Ureter (tissue), 1 donor: Measurements from ENCODE around the gene SCGB1D1. TPM values are rescaled to one million over a fixed set of nuclear protein-coding genes. Genes with fewer than 3 reads are reported as not detected.

ENCODE experiments used
- DNase-seq: peaks from one replicate; pipeline ENCODE4 v3.0.0-alpha.2; 2020; ENCODE audit warnings: low spot score
- total RNA-seq: library from RNA; stranded (reverse); gene quantifications from one replicate; pipeline ENCODE4 v1.2.4, GENCODE V29; 2023
- donor health status: DM: yes; HTN: yes; CAD: no.

SCGB1D1 gene, protein sequence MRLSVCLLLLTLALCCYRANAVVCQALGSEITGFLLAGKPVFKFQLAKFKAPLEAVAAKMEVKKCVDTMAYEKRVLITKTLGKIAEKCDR
- total RNA-seq = not detected

DNA sequence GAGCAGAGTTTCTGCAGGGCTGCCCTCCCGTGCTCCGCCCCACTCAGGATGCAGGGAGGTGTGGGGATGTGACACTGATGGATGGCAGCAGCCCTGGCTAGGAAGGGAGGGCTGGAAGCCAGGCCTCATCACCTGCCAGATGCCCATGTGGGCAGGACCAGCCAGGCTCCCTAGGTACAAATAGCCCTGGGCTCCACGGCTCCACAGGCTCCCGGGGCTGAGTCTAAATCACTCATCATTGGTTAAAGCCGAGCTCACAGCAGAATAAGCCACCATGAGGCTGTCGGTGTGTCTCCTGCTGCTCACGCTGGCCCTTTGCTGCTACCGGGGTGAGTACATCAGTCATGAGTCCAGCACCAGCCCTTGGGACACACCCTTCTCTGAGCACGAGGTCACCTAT, at the start of gene SCGB1D1:
TSS of gene SCGB1D1 (plus strand) at position 206 of the 400 bp plus-strand sequence. CDS start at position 275, 69 bp downstream.
- no peak for DNase-seq

DNA sequence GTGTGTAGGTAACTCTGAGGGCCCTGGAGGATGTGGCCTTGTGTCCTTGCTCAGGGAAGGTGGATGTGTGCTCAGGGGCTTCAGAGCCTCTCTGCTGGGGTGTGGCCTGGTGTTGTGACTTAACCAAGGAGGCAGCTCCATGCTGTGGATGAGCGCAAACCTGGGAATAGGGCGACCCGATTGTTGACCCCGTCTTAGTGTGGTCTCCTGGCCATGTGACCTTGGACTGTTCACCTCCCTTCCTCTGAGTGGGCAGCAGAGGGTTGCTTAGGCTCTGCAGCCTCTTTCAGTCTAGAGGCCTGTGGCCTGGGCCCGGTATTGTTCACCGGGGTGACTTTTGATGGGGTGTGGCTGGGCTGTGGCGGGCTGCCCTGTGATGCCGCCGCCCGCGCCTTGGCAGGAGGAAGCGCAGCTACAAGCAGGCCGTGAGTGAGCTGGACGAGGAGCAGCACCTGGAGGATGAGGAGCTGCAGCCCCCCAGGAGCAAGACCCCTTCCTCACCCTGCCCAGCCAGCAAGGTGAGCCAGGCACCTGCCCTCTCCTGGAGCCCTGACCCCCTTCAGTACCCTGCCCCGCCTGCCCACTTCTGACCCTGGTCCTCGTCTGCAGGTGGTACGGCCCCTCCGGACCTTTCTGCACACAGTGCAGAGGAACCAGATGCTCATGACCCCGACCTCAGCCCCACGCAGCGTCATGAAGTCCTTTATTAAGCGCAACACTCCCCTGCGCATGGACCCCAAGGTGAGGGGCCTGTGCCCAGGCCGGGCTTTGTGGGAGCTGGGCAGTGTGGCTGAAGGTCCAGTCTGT, 49.5 kb upstream of the SCGB1D1 start:
- DNase-seq = peak; percentile 40

DNA sequence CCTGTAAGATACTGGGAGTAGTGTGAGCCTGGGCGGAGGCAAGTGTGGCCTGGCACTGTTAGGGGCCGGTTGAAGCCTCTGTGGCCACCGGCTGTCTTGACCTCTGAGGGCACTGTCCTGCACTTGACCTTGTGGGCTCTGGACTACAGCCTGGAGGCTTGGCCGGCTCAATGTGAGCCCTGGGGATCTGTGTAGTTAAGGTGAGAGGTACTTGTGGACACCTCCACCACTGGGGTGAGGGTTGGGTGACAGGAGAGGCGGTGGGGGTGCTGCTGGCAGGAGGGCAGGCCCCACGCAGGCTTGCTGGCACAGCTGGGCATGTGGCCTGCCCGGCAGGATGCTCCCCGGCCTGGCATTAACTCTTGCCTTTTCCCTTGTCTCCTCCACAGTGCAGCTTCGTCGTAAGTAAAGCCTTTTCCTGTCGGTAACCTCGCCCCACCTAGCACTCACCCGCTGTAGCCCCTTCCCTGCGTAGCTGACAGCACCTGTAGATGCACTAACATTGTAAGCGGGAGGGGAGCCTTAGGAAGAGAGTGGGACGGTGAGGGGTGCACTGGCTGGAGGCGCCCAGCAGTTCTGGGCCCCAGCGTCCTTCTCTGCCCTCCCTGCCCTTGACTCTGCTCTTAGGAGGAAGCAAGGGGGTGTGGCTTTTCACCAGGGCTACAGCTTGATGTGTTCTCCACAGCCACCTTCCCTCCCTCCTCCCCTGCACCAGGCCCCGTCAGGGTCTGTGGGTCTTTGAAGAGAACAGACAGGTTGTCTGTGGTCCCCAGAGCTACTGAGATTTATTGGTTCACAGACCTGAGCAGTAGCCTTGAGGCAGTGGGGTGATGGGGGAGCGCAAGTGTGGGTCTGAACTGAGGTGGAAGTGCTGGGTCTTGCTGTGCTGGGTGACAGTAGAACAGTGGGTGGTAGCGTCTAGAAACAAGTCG, 48.6 kb upstream of the SCGB1D1 start:
- no peak for DNase-seq

DNA sequence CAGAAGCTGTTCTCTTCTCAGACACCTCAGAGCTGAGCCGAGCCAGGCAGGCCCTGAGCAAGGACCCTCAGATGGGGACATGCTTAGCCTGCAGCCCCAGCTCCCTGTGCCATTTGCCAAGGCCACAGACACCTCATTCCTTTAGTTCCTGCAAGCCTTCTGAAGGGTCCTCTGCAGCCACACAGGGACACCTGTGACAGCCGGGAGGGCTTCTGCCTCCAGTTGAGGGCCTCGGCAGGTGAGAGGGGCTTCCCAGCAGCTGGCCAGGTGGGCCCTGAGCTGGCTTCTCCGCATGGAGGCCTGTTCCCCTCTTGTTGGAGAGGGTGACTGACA, 48.0 kb upstream of the SCGB1D1 start:
- no peak for DNase-seq

DNA sequence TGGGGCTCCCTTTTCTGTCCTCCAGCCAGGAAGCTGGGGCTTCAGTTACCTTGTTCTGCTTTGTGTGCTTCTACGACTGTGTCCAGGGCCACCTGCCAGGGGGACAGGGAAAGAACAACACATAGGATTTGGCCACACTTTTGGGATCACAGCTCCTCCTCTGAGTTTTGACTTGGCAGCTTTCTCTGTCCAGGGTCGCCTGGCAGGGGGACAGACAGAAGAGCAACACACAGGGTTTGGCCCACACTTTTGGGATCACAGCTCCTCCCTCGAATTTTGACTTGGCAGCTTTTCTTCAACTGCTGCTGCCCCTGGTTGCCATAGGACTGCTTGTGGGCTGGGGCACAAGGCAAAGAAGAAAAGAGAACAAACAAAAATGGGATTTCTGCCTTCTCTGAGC, 47.1 kb upstream of the SCGB1D1 start:
- DNase-seq = peak; percentile 42

DNA sequence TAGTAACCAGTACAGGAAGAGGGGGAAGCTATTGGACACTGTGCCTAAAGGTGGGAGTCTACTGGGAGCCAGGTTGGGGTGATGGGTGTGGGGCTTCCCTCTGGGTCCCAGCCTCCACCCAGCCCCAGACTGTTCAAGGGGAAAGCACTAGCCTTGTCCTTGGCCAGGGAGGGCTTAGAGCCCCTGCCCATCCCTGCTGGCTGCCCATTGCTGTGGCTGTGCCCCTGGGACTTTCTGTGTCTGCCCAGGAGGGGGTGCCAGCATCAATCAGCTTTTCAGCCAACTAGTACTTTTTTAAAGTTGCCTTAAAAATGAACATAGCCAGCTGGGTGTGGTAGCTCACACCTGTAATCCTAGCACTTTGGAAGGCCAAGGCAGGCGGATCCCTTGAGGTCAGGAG, 46.3 kb upstream of the SCGB1D1 start:
- no peak for DNase-seq

DNA sequence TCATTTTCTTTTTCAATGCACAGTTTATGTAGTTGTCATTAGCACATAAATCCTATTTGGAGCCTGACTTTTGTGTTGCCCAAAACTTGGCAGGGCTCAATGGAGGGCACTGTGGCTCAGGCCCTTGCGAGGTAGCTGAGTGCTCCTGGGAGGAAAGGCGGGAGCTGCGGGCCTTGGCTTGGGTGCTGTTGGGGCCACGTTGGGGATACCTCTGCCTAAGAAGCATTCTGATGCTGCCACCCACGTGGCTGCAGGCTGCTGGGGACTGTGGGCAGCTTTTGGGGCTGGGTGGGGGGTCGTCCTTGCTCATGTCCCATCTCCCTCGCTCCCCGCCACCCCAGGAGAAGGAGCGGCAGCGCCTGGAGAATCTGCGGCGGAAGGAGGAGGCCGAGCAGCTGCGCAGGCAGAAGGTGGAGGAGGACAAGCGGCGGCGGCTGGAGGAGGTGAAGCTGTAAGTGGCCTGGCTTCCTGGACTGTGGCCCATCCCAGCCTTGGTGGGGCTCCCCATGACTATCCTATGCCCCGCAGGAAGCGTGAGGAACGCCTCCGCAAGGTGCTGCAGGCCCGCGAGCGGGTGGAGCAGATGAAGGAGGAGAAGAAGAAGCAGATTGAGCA, 45.3 kb upstream of the SCGB1D1 start:
- peak; percentile 23 for DNase-seq

DNA sequence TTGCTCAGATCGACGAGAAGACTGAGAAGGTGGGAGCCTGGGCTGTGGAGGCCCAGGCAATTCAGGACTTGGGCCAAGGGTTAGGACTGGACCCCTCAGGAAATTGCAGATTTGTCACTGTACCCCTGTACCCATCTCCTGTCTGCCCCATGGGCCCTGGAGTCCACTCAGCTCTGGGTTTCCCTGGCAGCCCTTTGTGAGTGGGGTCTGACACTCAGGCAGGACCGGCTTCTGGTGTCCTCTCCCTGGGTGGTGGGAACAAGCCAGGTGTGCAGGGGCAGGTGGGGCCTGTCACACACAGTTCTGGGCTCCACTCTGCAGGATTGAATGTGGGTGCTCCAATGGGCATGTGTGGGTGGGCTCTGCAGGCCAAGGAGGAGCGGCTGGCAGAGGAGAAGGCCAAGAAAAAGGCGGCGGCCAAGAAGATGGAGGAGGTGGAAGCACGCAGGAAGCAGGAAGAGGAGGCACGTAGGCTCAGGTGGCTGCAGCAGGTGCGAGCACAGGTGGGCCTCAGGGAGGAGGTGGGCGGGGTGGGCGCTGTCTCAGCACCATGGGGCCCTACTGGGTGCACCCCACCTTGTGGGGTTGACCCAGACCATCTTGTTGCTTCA, 44.6 kb upstream of the SCGB1D1 start:
- DNase-seq = no peak

DNA sequence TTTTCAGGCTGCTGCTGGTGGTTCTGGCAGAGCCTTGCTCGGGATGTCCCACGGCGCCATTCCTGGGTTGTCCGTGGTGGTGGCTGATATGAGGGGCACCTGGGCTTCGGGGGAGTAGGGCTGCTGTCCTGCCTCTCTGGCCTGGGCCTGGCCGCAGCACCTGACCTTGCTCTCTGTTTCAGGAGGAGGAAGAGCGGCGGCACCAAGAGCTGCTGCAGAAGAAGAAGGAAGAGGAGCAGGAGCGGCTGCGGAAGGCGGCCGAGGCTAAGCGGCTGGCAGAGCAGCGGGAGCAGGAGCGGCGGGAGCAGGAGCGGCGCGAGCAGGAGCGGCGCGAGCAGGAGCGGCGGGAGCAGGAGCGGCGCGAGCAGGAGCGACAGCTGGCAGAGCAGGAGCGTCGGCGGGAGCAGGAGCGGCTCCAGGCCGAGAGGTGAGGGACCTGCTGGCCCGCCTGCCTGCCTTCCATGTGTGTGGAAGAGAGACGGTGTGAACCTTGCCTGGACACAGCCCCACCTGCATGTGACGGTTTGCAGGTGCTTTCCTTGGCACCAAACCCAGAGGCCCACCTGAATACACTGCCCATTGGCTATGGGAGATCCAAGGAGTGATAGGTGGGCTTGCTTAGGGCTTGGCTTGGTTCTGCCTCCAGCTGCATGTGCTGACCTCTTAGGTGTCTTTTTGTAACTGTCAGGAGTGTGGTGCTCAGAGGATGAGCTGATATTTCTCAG, 43.4 kb upstream of the SCGB1D1 start:
- no peak for DNase-seq

DNA sequence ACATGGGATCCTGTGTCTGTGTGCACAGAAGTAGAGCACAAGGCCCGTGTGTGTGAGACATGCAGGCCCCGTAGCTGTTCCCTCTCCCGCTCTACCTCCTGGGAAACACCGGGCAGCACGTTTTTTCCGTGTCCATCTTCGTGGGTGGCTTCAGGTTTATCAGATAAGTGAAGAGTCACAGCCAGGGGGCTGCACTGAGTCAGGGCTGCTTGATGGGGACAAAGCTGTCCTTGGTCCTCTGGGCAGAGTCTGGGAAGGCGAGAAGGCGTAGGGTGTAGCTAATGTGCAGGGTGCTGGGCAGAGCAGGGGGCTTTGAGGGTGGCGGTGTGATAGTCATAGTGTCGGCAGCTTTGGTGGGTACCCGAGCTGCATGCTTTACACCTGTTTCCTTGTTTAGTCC, 42.5 kb upstream of the SCGB1D1 start:
- DNase-seq = no peak

DNA sequence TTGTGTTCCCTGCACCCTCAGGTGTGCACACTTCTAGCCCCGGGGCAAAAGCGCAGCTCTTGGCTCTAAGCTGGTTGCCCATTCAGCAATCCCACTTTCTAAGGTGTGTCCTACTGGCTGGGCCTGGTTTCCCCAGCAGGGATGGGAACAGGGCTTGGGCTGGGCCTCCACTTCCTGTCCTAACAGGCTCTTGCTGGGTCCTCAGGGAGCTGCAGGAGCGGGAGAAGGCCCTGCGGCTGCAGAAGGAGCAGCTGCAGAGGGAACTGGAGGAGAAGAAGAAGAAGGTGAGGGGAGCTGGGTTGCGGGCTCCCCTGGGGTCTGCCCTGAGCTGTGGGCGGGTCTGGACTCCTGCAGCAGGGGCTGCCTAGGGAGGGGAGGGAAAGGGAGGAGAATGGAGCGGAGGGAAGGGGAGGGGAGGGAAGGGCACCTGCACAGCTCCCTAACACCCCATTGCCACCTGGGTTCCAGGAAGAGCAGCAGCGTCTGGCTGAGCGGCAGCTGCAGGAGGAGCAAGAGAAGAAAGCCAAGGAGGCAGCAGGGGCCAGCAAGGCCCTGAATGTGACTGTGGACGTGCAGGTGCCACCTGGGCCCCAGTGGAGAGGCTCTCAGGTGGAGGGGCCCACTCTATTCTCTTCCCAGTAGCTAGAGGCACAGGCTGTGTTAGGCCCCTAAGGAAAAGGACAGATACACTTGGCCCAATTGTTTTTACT, 41.6 kb upstream of the SCGB1D1 start:
- DNase-seq = peak; percentile 28

DNA sequence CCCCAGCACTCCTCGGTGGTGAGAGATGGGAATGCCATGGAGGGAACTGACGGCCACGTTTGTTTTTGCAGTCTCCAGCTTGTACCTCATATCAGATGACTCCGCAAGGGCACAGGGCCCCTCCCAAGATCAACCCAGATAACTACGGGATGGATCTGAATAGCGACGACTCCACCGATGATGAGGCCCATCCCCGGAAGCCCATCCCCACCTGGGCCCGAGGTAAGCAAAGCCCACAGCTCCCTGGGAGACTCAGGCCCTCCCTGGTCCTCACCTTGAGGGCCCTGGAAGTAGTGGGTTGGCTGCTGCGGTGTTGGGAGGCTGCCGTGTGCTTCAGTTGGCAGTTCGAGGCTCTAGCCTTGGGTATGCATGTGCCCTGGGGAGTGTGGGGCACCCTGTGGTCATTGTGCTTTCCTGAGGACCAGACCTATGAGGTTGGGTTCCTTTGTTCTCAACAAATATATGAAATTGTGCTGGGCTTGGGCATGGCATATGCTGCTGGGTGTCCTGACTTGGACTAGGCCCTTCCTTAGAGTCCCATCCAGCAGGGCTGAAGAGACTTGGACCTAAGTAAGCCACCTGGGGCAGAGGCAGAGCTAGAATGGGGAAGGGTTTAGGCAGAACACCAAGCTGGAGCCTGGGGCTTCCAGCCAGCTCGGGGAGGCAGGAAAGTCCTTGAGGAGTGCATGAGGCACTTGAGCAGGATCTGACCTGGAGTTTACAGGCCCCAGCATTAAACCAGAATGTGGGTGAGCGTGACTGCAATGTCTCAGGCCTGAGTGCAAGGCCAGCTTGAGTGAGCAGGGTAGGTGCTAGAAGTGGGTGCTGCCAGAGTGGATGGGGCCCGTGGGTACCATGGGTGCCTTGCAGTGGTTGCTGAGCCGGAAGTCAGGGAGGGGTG, 39.8 kb upstream of the SCGB1D1 start:
- DNase-seq = no peak

DNA sequence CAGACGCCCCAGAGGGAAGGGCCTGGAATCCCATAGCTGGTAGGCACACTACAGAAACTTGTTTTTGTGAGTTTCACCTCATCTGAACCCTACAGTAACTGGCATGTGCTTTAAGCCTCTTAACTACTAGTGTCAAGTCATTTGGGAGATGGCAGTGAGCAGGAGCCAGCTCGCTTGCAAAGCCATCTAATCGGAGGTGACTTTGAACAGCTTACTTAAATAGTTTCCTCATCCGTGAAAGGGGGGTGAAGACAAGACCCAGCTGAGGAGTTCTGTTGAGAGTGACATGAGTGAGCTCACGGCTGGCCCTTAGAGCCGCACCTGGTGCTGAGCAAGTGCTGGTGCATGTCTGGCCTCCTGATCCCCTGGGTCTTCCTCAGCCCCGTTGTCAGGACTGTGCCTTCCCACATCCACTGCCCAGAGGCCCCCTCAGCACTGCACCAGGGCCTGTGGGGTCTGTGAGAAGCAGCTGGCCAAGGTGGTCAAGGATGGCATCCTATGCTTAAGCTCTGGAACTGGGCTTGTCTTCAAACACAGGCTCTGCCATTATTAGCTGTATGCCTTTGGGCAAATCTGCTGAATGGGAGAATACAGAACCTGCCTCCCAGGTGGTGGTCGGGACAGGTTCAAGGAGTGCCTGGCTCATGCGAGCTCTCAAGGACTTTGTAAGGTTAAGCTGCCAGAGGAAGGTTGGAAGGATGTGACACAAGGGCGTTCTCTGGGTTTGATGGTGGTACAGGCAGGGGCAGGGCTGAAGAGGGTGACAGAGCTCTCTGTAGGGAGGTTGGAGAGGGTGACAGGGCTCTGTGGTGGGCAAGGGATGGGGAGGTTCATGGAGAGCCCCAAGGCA, 38.9 kb upstream of the SCGB1D1 start:
- peak; percentile 37 for DNase-seq

DNA sequence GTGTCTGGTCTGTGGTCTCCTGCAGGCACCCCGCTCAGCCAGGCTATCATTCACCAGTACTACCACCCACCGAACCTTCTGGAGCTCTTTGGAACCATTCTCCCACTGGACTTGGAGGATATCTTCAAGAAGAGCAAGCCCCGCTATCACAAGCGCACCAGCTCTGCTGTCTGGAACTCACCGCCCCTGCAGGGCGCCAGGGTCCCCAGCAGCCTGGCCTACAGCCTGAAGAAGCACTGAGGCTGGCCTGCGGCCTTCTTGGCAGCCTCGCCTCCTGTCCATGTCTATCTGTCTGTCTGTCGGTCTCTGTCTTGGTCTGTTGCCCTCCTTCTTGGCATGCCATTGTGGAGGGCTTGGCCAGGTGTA, 38.3 kb upstream of the SCGB1D1 start:
- no peak for DNase-seq

DNA sequence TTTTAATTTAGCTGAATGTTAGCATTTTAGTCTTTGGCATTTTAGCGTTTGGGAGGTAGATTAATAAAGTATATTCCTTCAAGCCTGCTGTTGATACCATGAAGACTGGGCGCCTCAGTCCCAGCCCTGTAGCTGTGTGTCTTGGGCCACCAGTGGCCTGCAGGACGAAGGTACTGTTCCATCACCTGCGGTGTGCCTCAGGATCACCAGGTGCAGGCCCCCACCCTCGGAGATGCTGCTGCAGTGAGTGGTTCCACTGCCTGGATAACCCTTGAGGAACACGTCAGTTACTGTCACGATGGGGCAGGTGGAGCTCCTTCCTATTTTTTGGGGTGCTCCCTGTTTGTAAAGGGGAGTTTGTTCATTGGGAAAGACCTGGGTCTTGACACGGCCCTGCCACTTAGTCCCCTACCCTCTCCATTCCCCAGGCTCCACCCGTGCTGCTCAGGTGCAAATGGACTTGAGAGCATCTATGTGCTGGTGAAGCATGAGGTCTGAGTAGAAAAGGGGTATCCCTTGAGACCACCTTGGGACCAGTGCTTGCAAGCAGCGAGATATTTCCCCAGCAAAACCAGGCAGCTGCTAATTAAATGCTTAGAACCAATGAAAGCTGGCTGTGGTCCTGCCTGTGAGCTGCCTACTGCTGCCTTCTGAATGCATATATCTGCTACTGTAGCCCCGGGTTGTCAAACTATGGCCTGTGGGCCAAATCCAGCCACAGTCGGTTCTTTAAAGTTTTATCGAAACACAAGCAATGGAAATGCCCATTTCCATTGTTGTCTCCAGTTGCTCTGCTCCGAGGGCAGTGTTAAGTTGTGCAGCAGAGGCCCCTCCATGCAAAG, 37.5 kb upstream of the SCGB1D1 start:
- DNase-seq = peak; percentile 37

DNA sequence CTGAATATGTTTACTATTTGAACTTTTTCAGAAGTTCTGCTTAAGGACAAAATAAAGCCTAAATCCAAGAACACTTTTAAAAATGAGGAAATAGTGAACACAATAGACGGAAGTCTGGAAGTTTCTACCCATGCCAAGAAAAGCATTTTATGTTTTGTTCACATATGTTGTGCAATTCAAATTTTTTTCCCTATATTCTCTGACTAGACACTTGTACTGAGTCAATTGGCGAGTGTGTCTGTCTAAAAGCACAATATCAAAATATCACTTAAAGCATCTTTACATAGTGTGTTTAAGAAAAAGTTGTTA, 37.0 kb upstream of the SCGB1D1 start:
- no peak for DNase-seq

DNA sequence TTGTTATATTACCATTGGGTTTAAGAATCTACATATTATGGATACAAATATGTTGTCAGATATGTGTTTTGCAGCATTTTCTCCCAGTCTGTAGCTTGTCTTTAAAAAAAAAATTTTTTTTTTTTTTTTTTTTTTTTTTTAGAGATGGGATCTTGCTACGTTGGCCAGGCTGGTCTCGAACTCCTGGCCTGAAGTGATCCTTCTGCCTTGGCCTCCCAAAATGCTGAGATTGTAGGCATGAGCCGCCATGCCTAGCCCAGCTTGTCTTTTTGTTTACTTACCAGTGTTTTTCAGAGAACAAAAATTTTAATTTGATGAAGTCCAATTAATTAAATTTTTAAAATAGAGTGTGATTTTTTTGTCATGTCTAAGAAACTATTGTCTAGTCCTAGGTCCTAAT, 36.4 kb upstream of the SCGB1D1 start:
- DNase-seq = no peak

DNA sequence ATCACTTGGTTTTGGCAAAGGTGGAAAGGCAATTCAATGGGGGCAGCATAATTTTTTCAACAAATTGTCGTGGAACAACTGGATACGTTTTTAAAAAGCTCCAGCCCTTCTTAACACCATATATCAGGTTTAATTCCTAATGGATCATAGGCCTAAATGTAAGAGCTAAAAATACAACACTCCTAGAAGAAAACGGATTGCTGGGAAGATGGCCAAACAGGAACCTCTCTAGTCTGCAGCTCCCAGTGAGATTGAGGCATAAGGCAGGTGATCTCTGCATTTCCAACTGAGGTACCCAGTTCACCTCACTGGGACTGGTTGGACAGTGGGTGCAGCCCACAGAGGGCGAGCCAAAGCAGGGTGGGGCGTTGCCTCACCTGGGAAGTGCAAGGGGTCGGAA, 32.4 kb upstream of the SCGB1D1 start:
- DNase-seq = no peak
